HuH-7.5 (cell line): ENCODE data around the gene TMEM18.

Source experiments
- DNase-seq: peaks from one replicate; pipeline ENCODE4 v3.0.0; 2011; ENCODE audit warnings: low spot score

TMEM18 gene

DNA sequence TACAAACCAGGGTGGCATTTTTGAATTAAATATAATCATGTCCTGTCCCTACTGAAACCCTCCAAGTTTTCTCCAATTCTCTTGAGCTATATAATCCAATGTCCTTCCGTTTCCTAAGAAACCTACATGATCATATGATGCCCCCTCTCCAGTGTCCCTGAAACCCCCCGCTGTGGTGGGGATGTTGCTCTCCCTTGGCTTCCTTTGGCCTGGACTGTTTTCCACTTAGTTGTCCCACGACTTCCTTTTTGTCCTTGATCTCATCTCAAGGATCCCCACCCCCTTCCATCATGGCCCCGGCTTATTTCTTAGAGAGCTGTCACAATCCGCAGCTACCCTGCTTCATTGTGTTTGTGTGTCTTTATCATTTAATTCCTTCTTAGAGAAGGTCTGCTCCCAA is 43.8 kb downstream of the TMEM18 start:
- no peak for DNase-seq

DNA sequence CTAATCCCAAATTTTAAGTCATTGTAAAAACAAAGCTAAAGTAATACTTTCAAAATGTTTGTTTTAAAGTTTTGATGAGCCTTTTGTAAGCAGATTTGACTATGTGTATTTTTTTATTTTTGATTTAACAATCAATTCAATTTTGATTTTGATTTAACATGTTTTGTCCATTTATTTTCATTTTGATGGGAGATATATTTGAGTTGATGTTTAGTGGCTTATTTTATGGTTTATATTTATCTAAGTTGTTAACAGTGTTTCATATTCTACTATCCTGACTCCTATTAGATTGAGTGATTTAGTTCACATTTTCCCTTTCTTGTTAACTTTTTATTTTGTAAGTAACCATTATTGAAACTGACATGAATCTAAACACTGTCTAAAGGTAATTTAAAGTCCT is 44.7 kb downstream of the TMEM18 start:
- no peak for DNase-seq

DNA sequence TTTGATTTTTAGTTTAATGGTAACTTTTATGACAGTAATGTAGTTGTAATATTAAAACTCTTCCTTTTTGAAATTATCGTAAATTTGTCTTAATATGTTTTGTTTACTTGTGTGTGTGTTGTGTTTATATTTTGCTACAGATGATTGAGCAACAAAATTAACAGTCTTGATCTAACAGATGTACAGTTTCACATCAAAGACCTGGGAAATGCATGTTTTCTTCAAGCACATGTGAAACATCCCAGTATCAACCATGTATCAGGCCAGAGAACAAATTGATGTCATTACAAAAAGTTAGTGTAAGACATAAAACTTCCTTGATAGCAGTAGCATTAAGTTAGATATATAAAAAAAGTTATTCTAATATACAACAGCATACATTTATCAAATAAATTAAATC is 45.5 kb downstream of the TMEM18 start:
- no peak for DNase-seq

DNA sequence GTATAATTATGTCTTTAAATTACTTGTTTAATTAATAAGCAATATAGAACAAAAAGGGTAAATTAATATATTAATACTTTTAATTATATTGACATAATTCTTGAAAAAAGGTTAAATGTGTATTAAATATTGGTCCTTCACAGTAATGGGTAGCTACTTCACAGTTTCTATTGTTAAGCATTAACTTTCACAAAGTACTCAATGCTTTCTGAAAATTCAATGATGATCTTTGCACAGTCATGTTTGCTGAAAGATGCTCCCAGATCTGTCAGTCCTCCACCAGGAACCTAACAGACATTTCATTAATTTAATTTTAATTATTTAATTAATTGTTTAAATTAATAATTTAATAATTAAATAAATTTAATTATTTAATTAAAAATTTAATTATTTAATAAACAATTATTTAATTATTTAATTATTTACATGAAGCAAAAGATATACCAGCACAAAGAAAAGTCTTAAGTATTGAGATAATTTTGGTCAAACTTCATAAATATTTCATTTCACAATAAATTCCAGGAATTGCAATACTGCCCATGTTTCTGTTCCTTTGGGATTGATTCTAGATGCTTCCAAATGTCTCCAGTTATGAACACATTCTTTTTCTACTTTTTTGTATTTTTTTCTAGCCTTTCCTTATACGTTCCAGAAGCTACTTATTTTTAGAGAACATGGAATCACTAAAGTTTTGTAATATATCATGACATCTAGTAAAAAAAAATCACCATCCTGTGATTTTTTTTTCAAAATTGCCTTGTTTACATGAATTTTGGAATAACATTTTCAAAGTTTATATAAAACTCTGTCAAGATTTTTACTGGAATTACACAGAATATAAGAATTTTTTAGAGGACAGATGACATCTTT is 46.5 kb downstream of the TMEM18 start:
- DNase-seq = no peak

DNA sequence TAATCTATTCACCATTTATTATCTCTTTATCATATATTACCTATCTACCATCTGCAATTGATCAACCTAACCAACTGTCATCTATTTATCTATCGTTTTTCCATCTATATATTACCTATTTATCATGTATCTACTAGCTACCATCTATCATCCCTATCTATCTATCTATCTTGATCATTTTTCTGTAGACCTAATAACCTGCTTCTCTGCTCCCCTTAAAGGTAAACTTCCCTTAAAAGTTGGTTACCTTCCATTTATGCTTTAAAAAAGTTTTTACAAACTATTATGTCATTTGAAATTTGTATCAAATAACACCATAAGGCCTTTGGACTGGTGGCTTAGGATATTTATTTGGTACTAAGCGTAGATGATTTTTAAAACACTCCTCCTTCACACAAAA is 47.2 kb downstream of the TMEM18 start:
- DNase-seq = no peak

DNA sequence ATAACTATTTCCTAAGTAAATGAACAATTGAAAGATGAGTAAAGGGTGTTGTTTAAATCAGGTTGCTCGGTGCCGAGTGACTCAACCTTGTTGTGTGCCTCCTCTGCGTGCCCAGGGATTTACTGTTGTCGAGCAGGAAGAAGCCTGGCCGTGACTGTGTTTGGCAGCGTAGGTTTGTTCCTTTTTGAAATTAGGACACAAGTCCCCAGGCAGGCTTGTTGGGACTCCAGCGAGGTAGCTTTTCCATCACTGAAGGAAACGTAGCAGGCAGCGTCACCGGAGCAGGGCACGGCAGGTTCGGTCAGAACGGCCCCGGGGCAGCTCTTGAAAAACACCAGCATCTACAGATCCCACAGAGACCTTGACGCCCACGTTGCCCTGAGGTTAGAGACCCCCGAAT is 48.6 kb downstream of the TMEM18 start:
- DNase-seq = no peak

DNA sequence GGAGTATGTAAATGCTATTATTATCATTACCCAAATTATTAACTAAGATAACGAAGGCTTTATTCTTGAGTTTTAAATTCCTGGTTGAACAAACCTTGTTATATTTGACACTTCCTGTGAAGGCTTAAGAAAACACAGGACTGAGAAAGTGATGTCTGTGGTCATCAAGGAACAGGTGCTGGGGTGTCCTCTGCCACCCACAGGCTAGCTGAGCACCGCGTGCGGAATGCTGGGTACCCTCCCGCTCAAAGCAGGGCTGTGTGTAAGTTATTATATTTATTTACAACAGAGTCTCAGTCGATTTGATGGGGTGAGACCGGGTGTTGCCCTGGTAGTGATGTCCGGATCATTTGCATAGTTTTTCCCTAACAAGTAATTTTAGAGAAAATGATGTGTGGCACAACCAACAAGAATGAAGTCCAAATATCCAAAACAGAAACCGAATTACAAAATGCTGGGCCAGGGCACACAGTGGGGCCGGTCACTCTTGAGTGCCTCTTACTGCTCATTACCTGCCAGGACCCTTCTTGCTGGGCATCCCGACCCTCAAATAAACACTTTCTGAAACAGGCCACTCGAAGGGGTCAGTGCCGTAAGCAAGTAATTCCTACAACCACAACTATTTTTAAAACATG is 49.2 kb downstream of the TMEM18 start:
- DNase-seq = no peak

DNA sequence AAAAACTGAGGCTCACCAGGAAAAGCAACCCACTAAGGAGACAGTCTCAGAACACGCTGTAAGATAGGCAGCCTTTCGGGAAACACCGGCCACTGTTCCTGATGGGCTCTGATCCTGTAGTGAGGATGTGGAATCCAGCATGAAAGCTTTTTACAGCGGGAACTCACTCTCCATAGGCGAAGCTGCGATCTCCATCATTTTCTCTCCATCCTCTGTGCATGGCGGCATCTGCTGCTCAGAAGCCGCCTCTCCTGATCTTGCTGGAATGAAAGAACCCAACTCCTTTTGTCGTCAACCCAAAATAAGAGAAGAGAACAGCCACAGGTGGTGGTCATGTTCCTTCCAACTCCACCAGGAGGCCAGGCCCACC is 49.9 kb downstream of the TMEM18 start:
- no peak for DNase-seq

DNA sequence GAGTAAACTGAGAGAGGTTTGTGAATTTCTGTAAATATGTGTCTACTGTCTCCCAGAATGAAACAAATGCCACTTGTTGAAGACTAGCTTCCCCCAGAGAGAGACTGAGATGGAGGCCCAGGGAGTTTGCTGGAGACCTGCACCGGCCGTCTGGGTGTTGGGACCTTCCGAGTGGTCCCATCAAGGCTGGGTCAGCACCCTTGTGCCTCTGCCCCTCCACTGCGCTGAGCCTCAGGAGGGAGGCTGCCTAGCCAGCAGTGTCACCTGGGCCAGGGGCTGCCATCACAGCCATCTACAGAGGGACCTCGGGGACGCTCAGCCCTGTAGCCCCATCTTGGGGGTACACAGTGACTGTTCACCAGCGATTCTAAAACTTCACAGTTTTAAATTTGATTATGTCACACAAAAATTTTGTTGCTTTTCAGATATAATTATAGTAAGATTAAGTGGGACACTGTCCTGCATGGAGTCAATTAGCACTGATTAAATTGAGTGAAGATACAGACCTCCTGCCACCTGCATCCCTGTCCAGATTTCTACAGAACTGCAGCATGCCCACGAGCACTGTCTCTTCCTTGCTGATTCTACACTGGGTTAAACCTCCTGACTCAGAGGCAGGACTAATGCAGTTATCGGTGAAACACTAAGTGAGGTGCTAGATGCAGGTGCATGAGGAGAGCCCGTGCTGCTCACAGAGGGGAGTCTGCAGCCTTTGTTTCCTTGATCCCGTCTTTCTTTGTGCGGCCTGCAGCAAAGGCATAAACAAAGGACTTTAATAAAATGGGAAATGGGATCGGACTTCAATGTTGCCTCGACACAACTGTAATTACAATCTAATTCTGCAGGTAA is 50.5 kb downstream of the TMEM18 start:
- DNase-seq = no peak

DNA sequence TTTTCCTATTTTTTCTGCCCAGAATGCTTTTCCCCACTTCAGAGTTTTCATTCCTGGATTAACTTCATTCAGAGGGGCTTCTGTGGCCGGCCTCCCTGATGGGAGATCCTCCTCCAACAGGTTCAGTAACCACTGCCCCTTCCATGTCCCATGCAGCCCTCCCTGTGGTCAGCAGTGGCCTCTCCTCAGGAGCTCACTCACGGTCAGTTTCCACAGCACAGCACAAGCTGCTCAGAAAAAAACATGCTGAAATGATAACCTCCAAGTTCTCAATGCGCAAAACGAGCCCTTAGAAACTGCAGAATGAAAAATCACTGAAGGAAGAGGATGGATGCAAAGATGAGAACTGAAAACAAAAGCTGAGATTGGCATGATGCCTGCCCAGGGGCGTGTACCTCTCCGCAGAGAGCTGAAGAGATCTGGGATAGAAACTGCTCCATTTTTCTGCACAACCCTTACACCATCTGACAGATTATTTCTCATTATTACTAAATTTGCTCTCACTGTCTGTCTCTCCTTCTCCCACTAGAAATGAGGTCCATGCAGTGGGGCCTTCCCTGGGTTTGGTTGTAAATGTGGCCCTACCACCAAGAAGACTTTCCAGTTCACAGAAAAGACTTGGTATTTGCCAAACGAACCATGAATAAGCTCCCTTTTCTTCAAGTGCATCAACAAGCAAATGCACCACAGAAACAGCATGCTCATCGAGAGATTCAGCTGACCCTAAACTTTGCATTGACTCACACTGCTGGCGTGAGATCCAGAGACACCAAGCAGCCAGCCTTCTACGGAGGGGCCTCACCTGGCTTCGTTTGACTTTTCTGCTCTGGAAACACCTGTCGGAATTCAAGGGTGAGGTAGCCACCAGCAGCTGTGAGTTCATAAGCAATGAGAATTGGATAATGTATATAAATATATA is 51.5 kb downstream of the TMEM18 start:
- no peak for DNase-seq

DNA sequence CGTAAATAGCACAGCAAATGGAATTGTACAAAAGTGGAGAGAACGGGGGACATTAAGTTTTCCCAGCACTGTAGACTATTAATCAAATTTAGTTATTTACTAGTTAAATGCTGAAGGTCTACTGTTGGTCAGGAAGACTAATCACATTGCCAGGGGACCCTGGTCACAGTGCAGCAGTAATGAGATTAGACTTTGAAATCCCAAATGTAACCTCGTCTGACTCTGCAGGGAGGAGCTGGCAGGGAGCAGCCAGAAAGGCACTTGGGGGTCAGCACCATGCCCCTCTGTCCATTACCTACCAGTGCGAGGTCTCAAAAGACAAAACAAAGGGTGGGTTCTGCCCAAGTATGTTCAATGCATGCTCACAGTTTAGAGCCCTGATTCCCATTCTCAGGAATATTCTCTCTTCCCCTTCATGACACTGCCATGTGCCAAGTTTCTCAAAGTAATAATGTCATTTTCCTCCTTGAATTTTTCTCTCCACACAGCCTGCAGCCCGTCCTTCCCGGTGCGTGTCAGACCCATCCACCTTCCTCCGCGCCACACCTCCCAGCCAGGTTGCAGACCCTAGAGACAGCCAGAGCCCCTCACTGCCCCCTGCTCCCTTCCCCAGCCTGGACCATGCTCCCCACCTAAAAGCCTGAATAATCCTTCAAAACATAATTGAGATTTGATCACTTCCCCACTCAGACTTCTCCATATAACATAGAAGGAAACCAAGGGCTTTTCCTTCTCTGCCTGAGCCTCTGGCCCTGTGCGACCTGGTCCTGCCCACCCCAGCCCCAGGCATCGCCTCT is 52.5 kb downstream of the TMEM18 start:
- DNase-seq = no peak

DNA sequence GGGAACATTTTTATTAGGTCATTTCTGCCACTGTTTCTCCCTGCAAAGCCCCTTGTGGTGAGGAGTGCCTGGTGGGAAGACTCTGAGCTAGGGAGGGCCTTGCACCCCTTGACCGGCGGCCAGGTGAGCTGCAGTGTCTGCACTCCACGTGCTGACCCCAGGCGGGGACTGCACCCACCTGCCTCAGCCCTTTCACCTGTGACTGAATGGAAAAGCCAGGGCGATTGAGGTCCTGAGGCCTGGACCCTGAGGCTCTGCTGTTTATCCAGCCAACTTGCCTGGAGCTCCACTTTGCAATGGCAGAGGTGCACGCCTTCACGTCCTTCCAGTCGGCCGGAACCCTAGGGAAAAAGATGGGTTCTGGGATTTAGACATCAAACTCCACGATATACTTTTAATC is 53.1 kb downstream of the TMEM18 start:
- DNase-seq = no peak

DNA sequence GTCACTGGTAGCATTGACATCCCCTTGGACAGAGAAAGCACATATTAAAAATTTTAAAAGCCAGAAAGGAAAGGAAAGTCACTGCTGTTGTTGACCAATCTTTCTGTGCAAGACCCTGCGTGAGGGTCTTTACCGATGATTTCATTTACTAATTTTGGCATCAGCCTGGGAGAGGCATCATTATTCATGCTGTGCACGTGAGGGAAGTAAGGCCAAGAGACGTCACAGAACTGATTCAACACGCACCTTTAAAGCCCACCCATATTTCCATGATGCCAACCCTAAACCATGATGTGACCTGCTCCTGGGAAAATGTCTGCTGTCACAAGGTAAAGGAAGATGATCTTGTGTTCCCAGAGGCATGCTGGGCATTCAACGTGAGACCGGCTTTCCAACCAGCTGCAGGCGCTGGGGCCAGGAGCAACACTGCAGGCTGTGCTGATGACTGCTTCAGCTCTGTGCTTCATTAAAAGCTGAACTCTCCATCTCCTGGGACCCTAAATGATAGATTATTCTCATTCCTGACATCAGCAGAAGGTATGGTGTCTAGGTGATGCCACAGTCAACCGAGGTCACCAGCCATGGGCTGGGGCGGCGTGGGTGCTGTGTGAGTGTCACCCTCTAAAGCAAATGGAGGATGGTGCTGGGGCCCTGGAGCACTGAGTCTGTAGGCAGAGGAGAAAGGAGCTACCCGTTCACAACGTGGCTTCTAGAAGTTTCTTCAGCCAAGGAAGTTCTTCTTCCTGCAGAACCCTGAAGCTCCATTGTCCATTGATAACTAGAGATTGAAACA is 53.9 kb downstream of the TMEM18 start:
- DNase-seq = no peak

DNA sequence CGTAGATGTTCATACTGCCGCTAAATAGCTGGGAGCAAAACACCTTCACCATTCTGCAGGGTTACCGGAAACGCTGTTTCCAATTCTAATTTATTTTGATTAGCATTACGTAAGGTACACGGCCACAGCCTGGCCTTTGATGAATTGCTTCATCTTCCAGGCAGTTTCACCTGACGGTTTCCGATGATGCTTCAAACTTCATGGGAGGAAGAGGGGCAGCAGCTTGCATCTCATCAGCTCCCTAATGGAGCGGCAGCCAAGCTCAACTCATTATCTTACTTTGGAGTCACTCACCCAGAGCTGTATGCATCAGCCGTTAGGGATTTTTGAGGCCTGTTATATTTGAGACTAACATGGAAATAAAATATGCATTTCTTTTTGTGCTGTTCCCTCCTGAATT is 54.8 kb downstream of the TMEM18 start:
- no peak for DNase-seq

DNA sequence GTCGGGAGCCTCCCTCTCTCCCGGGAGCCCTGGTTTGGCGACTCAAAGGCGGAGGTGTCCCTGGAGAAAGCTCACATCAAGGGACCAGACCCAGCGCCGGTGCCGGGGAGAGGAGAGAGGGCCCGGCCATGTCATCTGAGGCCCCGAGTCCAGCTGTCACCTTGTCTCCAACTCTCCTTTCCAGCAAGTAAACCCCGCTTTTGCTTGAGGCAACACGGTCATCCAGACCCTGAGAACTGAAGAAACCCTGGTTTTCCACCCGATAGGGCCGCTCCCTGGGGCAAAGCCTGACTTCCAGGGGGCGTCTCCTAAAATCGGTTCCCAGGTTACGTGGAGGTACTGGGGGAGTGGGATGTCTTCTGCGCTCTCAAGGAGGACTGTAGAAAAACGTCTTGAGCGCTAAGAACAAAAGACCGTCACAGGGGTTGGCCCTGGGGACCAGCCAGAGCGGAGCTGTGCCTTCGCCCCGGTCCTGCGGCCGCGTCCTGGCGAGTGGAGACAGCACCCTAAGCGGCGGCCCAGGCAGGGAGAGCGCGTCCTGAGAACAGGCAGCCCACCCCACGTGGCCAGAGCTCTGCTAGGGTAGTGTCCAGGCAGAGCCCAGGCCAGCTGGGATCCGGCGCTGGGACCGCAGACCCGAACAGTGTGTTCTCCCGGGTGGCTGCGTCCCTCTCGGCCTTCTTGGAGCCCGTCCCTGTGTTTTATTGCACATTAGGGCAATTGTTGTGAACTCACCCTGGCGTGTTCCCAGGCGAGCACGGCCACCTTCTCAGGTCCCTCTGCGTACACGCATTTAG is 55.7 kb downstream of the TMEM18 start:
- DNase-seq = no peak

DNA sequence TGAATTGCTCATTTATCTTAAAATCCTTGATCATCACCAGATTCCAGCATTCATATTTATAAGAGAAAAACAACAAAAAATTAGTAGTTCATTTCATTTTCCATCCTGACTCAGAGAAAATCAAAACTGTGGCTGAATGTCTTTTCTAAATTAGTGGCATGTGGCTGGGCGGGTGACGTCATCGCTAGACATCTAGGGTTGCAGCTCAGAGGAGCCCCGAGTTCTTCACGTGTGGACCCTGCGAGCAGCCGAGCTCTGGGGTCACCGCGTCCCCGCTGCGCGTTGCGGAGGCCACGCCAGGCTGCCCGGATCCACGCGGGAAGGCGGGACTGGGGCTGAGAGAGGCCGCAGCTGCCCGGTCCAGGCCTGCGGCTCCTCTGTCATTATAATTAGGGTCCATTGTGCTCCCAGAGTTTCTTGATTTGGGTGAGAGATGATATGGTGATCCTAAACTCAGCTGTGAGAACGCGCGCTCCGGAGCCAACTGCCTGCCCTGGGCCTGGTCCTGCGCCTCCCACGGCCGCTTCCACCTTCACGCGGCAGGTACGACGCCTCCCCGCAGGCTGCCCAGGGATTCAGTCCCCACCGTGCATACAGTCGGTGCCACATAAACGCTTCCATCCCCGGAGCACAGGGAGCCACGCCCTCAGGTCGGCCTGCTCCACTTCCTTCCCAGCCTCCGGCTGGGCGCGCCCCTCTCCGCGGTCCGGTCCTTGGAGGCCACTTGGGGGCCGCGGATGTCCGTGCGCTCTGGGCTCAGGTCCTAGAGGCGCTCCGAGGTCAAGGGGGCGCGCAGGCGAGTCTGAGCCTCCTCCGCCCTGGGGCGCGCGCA is 56.5 kb downstream of the TMEM18 start:
- DNase-seq = no peak

DNA sequence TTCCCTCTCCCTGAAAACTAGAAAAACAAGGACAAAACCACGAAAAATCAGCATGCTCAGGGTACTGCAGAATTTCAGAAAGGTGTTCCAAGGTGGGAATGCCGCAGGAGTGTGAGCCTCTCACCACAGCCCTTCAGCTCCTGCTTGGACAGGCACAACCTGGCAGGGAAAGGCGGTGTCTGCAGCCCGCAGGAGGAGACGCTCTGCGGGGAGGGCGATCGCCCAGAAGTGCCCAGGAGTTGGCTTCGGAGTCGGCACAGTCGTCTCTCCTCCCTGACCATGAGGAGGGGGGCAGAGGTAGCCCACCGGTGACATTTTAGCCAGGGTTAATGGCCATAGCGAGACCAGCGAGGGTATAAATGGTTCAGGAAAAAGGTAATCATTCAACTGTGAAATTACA is 57.2 kb downstream of the TMEM18 start:
- DNase-seq = no peak

DNA sequence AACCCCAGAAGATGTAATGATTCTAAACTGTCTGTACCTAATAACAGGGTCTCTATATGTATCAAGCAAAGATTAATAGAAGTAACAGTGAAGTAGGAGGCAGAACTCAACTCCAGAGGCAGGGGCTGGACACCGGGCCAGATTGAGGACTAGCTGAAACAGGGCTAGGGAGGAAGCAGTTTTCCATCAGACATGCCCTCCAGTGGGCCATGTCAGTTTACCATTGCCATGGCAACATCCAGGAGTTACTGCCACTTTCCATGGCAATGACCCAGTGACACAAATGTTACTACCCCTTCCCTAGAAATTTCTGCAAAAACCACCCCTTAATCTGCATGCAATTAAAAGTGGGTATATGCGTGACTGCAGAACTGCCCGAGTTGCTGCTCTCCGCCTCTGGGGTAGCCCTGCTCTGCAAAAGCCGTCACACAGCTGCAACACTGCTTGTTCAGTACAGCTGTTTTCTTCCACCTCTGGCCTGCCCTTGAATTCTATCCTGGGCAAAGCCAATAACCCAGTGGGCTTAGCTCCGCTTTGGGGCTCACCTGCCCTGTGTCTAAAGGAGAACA is 58.7 kb downstream of the TMEM18 start:
- no peak for DNase-seq
